ENCODE results near the gene SCUBE3.

GRCh38 chr6:35230950-35231349 lies 17.2 kb downstream of the SCUBE3 start:
- no peak for TF ChIP-seq EZH2 (IDR thresholded peaks at IDR 0.05; ENCODE audit: borderline replicate concordance)
- no peak for TF ChIP-seq CTCF (IDR thresholded peaks at IDR 0.05; ENCODE audit: poor library complexity)

Data from hepatocyte (in vitro differentiated cells).